ENCODE measurements around the gene TET3. TPM values are rescaled to one million over a fixed set of nuclear protein-coding genes. Genes with fewer than 3 reads are reported as not detected.

TET3 gene
- total and polyA plus RNA-seq, 2 of the 8 experiments (the other 6 are each of a cell fraction or from before 2014, with no cell fraction given): 4.5 to 21.1 TPM

- Histone ChIP-seq H2BK5ac (ENCODE audit: low read depth, low read length) (no peak overlapping the region), H3K27ac (ENCODE audit: low read depth, low read length) (no peak overlapping the region), H2BK15ac (ENCODE audit: low read length) (no peak overlapping the region), H4K91ac (replicated peaks; ENCODE audit: insufficient read length, low read length) (no peak overlapping the region), H4K5ac (ENCODE audit: insufficient read length, low read depth, low read length) (no peak overlapping the region), H3K79me2 (ENCODE audit: control insufficient read depth in 1 of 2, insufficient read depth in 2 of 2, low read length in 2 of 2) (no peaks in the 10 kb centered on the region), H3K56ac (replicated peaks; ENCODE audit: insufficient read length, low read depth, low read length) (no peak overlapping the region), H2AFZ (ENCODE audit: low read length) (no peak overlapping the region), H3K23me2 (ENCODE audit: low read depth, low read length) (no peaks in the 10 kb centered on the region), H3K14ac (ENCODE audit: insufficient read length) (no peak overlapping the region), H2BK12ac (ENCODE audit: low read depth, low read length) (no peak overlapping the region), H4K20me1 (replicated peaks in 1 of 2; ENCODE audit: control insufficient read depth in 1 of 2, insufficient read depth in 2 of 2, low read length in 2 of 2) (peaks cover 7 to 19% of the 10 kb centered on the region in 2 experiments), H4K8ac (ENCODE audit: extremely low read depth, insufficient read depth, low read length) (no peak overlapping the region), H3K79me1 (ENCODE audit: low read depth, low read length) (no peaks in the 10 kb centered on the region; the same call in 1 of the 2 replicates), H3K4me1 (replicated peaks in 1 of 4; ENCODE audit: control insufficient read depth in 3 of 4, insufficient read depth in 4 of 4, low read length in 3 of 4) (no peaks in the 10 kb centered on the region), H3K27me3 (replicated peaks in 1 of 4; ENCODE audit: control insufficient read depth in 3 of 4, extremely low read depth in 1 of 4, insufficient read depth in 3 of 4, low read length in 3 of 4) (no peaks in the 10 kb centered on the region), H2AK5ac (ENCODE audit: low read depth, low read length) (no peak overlapping the region), H2BK120ac (replicated peaks; ENCODE audit: low read depth, low read length) (no peak overlapping the region), H3K18ac (ENCODE audit: extremely low read depth, low read length) (no peak overlapping the region), H2BK20ac (ENCODE audit: low read length) (no peak overlapping the region), H3K4me3 (ENCODE audit: extremely low read depth in 1 of 4, insufficient read depth in 2 of 4, low read depth in 3 of 4, low read length in 4 of 4) (no peak overlapping the region), H3K36me3 (ENCODE audit: control insufficient read depth in 2 of 4, insufficient read depth in 4 of 4, low read length in 3 of 4) (peaks cover 20 to 70% (median 48%) of the 10 kb centered on the region in 4 experiments), H3K4ac (replicated peaks; ENCODE audit: insufficient read length, low read depth, low read length) (no peak overlapping the region), H3K4me2 (ENCODE audit: insufficient read depth in 1 of 2, low read depth in 2 of 2, low read length in 2 of 2) (no peak overlapping the region), H3K9me3 (ENCODE audit: insufficient read depth in 2 of 2, low read depth in 1 of 2, low read length in 1 of 2) (no peaks in the 10 kb centered on the region), H3K9ac (replicated peaks in 1 of 4; ENCODE audit: extremely low read depth in 1 of 4, low read depth in 3 of 4, low read length in 3 of 4) (no peak overlapping the region), H3K23ac (ENCODE audit: insufficient read length) (no peak overlapping the region)
- DNase-seq (ENCODE audit: low read depth in 1 of 2, low spot score in 2 of 2) (no peak), FAIRE-seq (no peak)
- WGBS, 2 experiments (ENCODE audit: extremely low coverage in 1 of 2, insufficient coverage in 1 of 2, insufficient read length in 1 of 2, insufficient replicate concordance in 2 of 2, low coverage in 1 of 2, low lambda C conversion rate in 2 of 2, missing lambda C conversion rate in 1 of 2): 78% methylated on average over 10 of the region's 12 CpGs; no CpG with 5 or more reads in 1 of the 2 experiments
- CTCF ChIA-PET (ENCODE audit: partially characterized antibody): interaction anchor here (0.7 to 1.4 kb wide), 3 partner anchors 18 to 152 kb away, joined by 3 to 5 read pairs (median 3); no protein-coding TSS in a partner anchor
- POLR2A ChIA-PET (ENCODE audit: partially characterized antibody): interaction anchor here (0.6 to 1.4 kb wide), 5 partner anchors 12 to 80 kb away, joined by 3 to 4 read pairs (median 3); no protein-coding TSS in a partner anchor
- TF ChIP-seq FOSL1 (IDR thresholded peaks at IDR 0.05; ENCODE audit: insufficient read depth, low read depth, low read length): no peak
- no peak for TF ChIP-seq ATF3 (IDR thresholded peaks at IDR 0.05; ENCODE audit: insufficient read depth, low read depth, low read length)
- TF ChIP-seq TEAD4 (IDR thresholded peaks at IDR 0.05; ENCODE audit: low read depth, low read length): no peak
- no peak for TF ChIP-seq BRCA1 (IDR thresholded peaks at IDR 0.05; ENCODE audit: low read depth, low read length)
- TF ChIP-seq BACH1 (IDR thresholded peaks at IDR 0.05; ENCODE audit: low read length): no peak
- TF ChIP-seq HDAC2 (IDR thresholded peaks at IDR 0.05; ENCODE audit: borderline replicate concordance in 1 of 2, low read depth in 2 of 2, low read length in 2 of 2): no peak
Observed at GRCh38 chr2:73952499-73953446, 31.9 kb upstream of the TET3 start.

Measured in H1 (cell line).